ENCODE data around the gene ISCA2.
"Not testable (repeated sequence)": the region's sequence is repeated elsewhere in the genome, so short reads cannot be mapped to it uniquely, and the experiment has no call there.

The ISCA2 gene

GRCh38 chr14:74528886-74529285, 35.3 kb downstream of the ISCA2 start:
- DNase-seq = no peak

- DNase-seq = no peak
These were observed 37.4 kb downstream of the ISCA2 start for GRCh38 chr14:74531006-74531405.

GRCh38 chr14:74531467-74531866, 37.9 kb downstream of the ISCA2 start:
- no peak for DNase-seq

GRCh38 chr14:74532246-74532645, 38.7 kb downstream of the ISCA2 start:
- DNase-seq = no peak

- no peak for DNase-seq
These were observed 40.0 kb downstream of the ISCA2 start for GRCh38 chr14:74533576-74533975.

- no peak for DNase-seq
These were observed 42.3 kb downstream of the ISCA2 start for GRCh38 chr14:74535756-74536325.

- not testable (repeated sequence) for DNase-seq
These were observed 42.8 kb downstream of the ISCA2 start for GRCh38 chr14:74536336-74536735.

- no peak for DNase-seq
These were observed 45.1 kb downstream of the ISCA2 start for GRCh38 chr14:74538411-74539391.

GRCh38 chr14:74539503-74539902, 45.9 kb downstream of the ISCA2 start:
- no peak for DNase-seq

- DNase-seq = no peak
These were observed 47.7 kb downstream of the ISCA2 start for GRCh38 chr14:74541225-74541624.

GRCh38 chr14:74542056-74542685, 48.6 kb downstream of the ISCA2 start:
- no peak for DNase-seq

- DNase-seq = no peak
These were observed 50.3 kb downstream of the ISCA2 start for GRCh38 chr14:74543771-74544438.

GRCh38 chr14:74545386-74545785, 51.8 kb downstream of the ISCA2 start:
- no peak for DNase-seq

GRCh38 chr14:74546416-74546815, 52.9 kb downstream of the ISCA2 start:
- no peak for DNase-seq
